Panc1 (cell line): ENCODE measurements around the gene HPS6. TPM values are rescaled to one million over a fixed set of nuclear protein-coding genes. Genes with fewer than 3 reads are reported as not detected.

ENCODE experiments used
- ATAC-seq: fragments of 200-7000 bp; cut with Tn5 transposase; 2 replicates; pipeline ENCODE4 v1.9.1; 2020; ENCODE audit warnings: mild to moderate bottlenecking, moderate library complexity
- BruUV-seq: library from RNA; stranded (reverse); fragments of 400-500 nt; replicated peaks from 2 replicates; lab custom pipeline; 2021; lab: Mats Ljungman, UMichigan
- CTCF ChIA-PET: fragments of 300-600 bp; sonication (Branson Sonifier 250); formaldehyde crosslinking; loops from one replicate; lab custom pipeline; 2022; ENCODE audit warnings: antibody characterized with exemption; lab: Charles Lee
- POLR2A ChIA-PET: fragments of 300-600 bp; sonication (Branson Sonifier 250); formaldehyde crosslinking; loops from one replicate; lab custom pipeline; 2022; ENCODE audit warnings: antibody characterized with exemption; lab: Charles Lee
- DNase-seq: peaks from one replicate; pipeline ENCODE4 v3.0.0-alpha.2; 2010; ENCODE audit warnings: low read depth, low spot score
- H3K27ac ChIP-seq: 2 replicates; pipeline ENCODE4 v1.5.1; 2011; ENCODE audit warnings: mild to moderate bottlenecking, low read length, inconsistent platforms
- H3K27me3 ChIP-seq: fragments of 200-500 bp; sonication (Bioruptor generic); 2 replicates; pipeline ENCODE4 v1.6.0; 2014; ENCODE audit warnings: low read length, inconsistent platforms; ENCODE audit not compliant: control insufficient read depth, insufficient read depth
- H3K36me3 ChIP-seq: fragments of 200-500 bp; sonication (Bioruptor generic); 2 replicates; pipeline ENCODE4 v1.5.1; 2014; ENCODE audit warnings: inconsistent platforms, mild to moderate bottlenecking, low read length, moderate library complexity; ENCODE audit not compliant: control insufficient read depth, insufficient read depth
- H3K4me1 ChIP-seq: 2 replicates; pipeline ENCODE4 v1.5.1; 2011; ENCODE audit warnings: inconsistent platforms, mild to moderate bottlenecking, low read length, moderate library complexity; ENCODE audit not compliant: control insufficient read depth, insufficient read depth
- H3K4me3 ChIP-seq, 2 experiments: 2 replicates each; pipeline ENCODE4 v1.5.1; 2011 to 2012; ENCODE audit warnings: low read depth in 2 of 2, low read length in 2 of 2, mild to moderate bottlenecking in 2 of 2, inconsistent platforms in 1 of 2, moderate library complexity in 1 of 2
- H3K9me3 ChIP-seq: fragments of 200-500 bp; sonication (Bioruptor generic); 2 replicates; pipeline ENCODE4 v1.5.1; 2014; ENCODE audit warnings: low read depth, mild to moderate bottlenecking, inconsistent platforms, low read length, moderate library complexity; ENCODE audit not compliant: control insufficient read depth, insufficient read depth
- POLR2AphosphoS5 ChIP-seq: IDR thresholded peaks from 2 replicates; pipeline ENCODE4 v1.6.1; 2012; ENCODE audit warnings: mild to moderate bottlenecking, low read depth, low read length, moderate library complexity
- SIN3A ChIP-seq: IDR thresholded peaks from 2 replicates; pipeline ENCODE4 v1.6.1; 2012; ENCODE audit warnings: low read depth, mild to moderate bottlenecking, low read length, moderate library complexity, borderline replicate concordance; ENCODE audit not compliant: insufficient read depth
- TCF7L2 ChIP-seq: IDR thresholded peaks from 2 replicates; pipeline ENCODE4 v1.6.1; 2011; ENCODE audit warnings: mild to moderate bottlenecking, low read depth, low read length, inconsistent platforms
- in situ Hi-C: cut with HindIII; loops from 2 replicates; pipeline ENCODE4 v1.10.0; 2016; ENCODE audit warnings: low sequenced_read_pairs, low pct_unique_long_range_greater_than_20kb
- intact Hi-C: fragments of 100-400 bp; cut with micrococcal nuclease; formaldehyde crosslinking; loops from one replicate; pipeline ENCODE4 v1.10.0; 2022; ENCODE audit not compliant: unreplicated experiment
- total RNA-seq: library from RNA; stranded (reverse); gene quantifications from one replicate; pipeline ENCODE4 v1.2.1, GENCODE V29; 2021; ENCODE audit not compliant: unreplicated experiment
- TF ChIP-seq, protein P1 (sequence below), 2 experiments: IDR thresholded peaks; 2 replicates each; pipeline ENCODE4 v1.6.1; 2011 to 2012; ENCODE audit warnings: low read depth in 2 of 2, control low read depth in 1 of 2, low read length in 1 of 2, mild to moderate bottlenecking in 1 of 2, moderate library complexity in 1 of 2; ENCODE audit not compliant: insufficient read depth in 1 of 2
- TF ChIP-seq, protein P2 (sequence below): fragments of 450-650 bp; IDR thresholded peaks from 2 replicates; pipeline ENCODE4 v1.5.1; 2017; ENCODE audit warnings: mild to moderate bottlenecking

The HPS6 gene
- total RNA-seq, 1 experiment from 2014 or later = 34.5 TPM

DNA sequence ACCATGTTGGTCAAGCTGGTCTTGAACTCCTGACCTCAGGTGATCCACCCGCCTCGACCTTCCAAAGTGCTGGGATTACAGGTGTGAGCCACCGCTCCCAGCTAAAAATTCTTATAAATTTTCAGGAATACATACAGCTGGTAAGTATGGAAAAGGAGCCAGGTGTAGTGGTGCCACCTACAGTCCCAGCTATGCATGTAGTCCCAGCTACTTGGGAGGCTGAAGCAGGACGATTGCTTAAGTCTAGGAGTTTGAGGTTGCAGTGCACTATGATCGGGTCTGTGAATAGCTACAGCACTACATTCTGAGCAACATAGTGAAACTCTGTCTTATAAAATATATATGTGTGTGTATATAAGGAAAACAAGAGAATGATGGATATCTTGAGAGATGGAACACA lies 36.0 kb downstream of the HPS6 start:
- H3K9me3 ChIP-seq = no peaks in the 10 kb centered on the region
- POLR2A ChIA-PET = interaction anchor here (0.6 kb wide), 2 partner anchors 29 to 263 kb away, joined by 3 to 4 read pairs; no protein-coding TSS in a partner anchor
- H3K36me3 ChIP-seq = no peaks in the 10 kb centered on the region
- in situ Hi-C loops (no loop called here), intact Hi-C loops (no loop called here)
- no peaks in the 10 kb centered on the region for H3K4me1 ChIP-seq
- H3K27me3 ChIP-seq = no peaks in the 10 kb centered on the region
- CTCF ChIA-PET = interaction anchor here (0.6 to 1.6 kb wide), 8 partner anchors 8 to 265 kb away, joined by 3 to 12 read pairs (median 4); partner anchors contain the start of gene PPRC1
- no peak overlapping the region for H3K27ac ChIP-seq
- DNase-seq = no peak
- peak; percentile 71; the same call in 1 of the 2 replicates for ATAC-seq
- no TSS peak for BruUV-seq
- TF ChIP-seq, protein P1, sequence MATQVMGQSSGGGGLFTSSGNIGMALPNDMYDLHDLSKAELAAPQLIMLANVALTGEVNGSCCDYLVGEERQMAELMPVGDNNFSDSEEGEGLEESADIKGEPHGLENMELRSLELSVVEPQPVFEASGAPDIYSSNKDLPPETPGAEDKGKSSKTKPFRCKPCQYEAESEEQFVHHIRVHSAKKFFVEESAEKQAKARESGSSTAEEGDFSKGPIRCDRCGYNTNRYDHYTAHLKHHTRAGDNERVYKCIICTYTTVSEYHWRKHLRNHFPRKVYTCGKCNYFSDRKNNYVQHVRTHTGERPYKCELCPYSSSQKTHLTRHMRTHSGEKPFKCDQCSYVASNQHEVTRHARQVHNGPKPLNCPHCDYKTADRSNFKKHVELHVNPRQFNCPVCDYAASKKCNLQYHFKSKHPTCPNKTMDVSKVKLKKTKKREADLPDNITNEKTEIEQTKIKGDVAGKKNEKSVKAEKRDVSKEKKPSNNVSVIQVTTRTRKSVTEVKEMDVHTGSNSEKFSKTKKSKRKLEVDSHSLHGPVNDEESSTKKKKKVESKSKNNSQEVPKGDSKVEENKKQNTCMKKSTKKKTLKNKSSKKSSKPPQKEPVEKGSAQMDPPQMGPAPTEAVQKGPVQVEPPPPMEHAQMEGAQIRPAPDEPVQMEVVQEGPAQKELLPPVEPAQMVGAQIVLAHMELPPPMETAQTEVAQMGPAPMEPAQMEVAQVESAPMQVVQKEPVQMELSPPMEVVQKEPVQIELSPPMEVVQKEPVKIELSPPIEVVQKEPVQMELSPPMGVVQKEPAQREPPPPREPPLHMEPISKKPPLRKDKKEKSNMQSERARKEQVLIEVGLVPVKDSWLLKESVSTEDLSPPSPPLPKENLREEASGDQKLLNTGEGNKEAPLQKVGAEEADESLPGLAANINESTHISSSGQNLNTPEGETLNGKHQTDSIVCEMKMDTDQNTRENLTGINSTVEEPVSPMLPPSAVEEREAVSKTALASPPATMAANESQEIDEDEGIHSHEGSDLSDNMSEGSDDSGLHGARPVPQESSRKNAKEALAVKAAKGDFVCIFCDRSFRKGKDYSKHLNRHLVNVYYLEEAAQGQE (IDR thresholded peaks at IDR 0.05; ENCODE audit: insufficient read depth in 1 of 2, low read depth in 2 of 2, low read length in 1 of 2) = no peak
- TF ChIP-seq POLR2AphosphoS5 = no peak
- TF ChIP-seq TCF7L2 = no peak
- TF ChIP-seq, protein P2, sequence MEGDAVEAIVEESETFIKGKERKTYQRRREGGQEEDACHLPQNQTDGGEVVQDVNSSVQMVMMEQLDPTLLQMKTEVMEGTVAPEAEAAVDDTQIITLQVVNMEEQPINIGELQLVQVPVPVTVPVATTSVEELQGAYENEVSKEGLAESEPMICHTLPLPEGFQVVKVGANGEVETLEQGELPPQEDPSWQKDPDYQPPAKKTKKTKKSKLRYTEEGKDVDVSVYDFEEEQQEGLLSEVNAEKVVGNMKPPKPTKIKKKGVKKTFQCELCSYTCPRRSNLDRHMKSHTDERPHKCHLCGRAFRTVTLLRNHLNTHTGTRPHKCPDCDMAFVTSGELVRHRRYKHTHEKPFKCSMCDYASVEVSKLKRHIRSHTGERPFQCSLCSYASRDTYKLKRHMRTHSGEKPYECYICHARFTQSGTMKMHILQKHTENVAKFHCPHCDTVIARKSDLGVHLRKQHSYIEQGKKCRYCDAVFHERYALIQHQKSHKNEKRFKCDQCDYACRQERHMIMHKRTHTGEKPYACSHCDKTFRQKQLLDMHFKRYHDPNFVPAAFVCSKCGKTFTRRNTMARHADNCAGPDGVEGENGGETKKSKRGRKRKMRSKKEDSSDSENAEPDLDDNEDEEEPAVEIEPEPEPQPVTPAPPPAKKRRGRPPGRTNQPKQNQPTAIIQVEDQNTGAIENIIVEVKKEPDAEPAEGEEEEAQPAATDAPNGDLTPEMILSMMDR = no peak
- TF ChIP-seq SIN3A = no peak
- no peak overlapping the region for H3K4me3 ChIP-seq

DNA sequence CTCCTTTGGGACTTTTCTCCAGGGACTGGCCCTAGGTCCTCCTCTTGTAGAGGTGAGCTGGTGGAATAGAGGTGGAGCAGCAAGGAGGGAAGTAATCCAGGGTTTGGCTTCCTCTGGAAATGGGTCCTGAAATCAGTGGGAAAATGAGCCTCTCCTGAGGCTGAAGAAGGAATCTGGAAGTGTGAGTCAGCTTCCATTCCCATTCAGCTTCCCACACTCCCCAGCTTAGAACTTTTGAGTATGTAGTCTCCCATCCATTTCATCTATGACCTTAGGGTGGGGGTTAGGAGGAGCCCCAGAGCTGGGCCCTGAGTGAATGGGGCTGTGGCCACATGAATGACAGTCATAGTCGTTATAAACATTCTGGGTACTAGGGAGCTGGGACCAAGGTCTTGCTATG lies 37.3 kb downstream of the HPS6 start:
- no peak overlapping the region for H3K4me3 ChIP-seq
- intact Hi-C loops (no loop called here), in situ Hi-C loops (no loop called here)
- TF ChIP-seq POLR2AphosphoS5 (no peak), SIN3A (no peak), TCF7L2 (no peak)
- TF ChIP-seq, protein P1 (IDR thresholded peaks at IDR 0.05; ENCODE audit: insufficient read depth in 1 of 2, low read depth in 2 of 2, low read length in 1 of 2) = no peak
- TF ChIP-seq, protein P2 = no peak
- no peak overlapping the region for H3K27ac ChIP-seq
- DNase-seq (no peak), ATAC-seq (no peak)
- ChIA-PET POLR2A (no interaction called here), CTCF (no interaction called here)
- H3K9me3 ChIP-seq = no peaks in the 10 kb centered on the region
- BruUV-seq = no TSS peak
- H3K4me1 ChIP-seq = no peaks in the 10 kb centered on the region
- no peaks in the 10 kb centered on the region for H3K27me3 ChIP-seq
- H3K36me3 ChIP-seq = no peaks in the 10 kb centered on the region
